ENCODE data around the gene DNAI2. TPM values are rescaled to one million over a fixed set of nuclear protein-coding genes. Genes with fewer than 3 reads are reported as not detected.

DNAI2 gene
- total and polyA plus RNA-seq, 8 donors, result 0.11 to 0.77 TPM; not detected in 6

DNA sequence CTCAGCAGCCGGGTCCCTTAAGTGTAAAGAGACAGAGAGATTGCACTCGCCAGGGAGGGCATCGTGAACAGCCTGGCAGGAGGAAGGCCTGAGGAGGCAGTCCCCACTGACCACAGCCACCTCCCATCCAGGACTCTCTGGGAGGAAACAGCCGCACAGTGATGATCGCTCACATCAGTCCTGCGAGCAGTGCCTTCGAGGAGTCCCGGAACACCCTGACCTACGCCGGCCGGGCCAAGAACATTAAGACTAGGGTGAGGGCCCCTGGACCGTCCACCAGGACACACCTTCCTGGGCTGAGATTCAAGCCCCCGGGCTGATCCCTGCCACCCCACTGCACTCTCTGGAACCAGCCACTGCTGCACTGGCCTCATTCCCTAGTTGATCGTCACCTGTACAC, 73.6 kb downstream of the DNAI2 start:
- intact Hi-C loops (cut with DNase I), result no loop called here
- FAIRE-seq, result no peak
- WGBS, 2 donors, result 66 to 77% methylated on average over 14 of the region's 14 CpGs
- TF ChIP-seq, protein P1, sequence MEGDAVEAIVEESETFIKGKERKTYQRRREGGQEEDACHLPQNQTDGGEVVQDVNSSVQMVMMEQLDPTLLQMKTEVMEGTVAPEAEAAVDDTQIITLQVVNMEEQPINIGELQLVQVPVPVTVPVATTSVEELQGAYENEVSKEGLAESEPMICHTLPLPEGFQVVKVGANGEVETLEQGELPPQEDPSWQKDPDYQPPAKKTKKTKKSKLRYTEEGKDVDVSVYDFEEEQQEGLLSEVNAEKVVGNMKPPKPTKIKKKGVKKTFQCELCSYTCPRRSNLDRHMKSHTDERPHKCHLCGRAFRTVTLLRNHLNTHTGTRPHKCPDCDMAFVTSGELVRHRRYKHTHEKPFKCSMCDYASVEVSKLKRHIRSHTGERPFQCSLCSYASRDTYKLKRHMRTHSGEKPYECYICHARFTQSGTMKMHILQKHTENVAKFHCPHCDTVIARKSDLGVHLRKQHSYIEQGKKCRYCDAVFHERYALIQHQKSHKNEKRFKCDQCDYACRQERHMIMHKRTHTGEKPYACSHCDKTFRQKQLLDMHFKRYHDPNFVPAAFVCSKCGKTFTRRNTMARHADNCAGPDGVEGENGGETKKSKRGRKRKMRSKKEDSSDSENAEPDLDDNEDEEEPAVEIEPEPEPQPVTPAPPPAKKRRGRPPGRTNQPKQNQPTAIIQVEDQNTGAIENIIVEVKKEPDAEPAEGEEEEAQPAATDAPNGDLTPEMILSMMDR (IDR thresholded peaks at IDR 0.05), result no peak
- H3K36me3 ChIP-seq, result no peaks in the 10 kb centered on the region
- ATAC-seq, result no peak
- peaks cover 0 to 12% (median 2%) of the 10 kb centered on the region in 4 donors for H3K27me3 ChIP-seq
- no peak overlapping the region for H3K4me3 ChIP-seq
- no peak for DNase-seq
- H3K9me3 ChIP-seq, result no peaks in the 10 kb centered on the region
- H3K4me1 ChIP-seq, result no peaks in the 10 kb centered on the region
- no peak overlapping the region for H3K27ac ChIP-seq

DNA sequence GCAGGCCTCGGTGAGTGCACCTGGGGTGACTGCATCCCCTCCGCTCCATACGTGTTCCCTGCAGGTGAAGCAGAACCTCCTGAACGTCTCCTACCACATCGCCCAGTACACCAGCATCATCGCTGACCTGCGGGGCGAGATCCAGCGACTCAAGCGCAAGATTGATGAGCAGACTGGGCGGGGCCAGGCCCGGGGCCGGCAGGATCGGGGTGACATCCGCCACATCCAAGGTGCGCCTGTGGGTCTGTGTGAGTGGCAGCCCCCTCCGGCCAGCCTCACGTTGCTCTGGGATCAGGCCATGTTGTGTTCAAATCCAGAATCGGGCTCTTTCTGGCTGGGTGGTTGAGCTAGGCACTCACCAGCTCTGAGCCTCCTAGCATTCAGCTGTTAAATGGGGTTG, 75.1 kb downstream of the DNAI2 start:
- TF ChIP-seq, protein P1 (IDR thresholded peaks at IDR 0.05), result no peak
- no peak for FAIRE-seq

DNA sequence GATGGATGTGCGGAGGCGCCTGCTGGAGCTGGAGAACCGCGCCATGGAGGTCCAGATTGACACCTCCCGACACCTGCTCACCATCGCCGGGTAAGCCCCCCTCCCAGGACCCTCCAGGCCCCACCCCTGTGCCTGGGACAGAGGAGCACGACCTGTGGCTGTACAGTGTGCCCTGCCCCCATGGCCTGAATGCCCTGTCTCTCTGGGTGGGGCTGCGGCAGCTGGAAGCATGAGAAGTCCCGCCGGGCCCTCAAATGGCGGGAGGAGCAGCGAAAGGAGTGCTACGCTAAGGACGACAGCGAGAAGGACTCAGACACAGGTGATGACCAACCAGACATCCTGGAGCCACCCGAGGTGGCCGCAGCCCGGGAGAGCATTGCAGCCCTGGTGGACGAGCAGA, 76.5 kb downstream of the DNAI2 start:
- no peak for FAIRE-seq
- intact Hi-C loops (cut with DNase I), result no loop called here
- WGBS, 2 donors, result 56 to 66% methylated on average over 20 of the region's 20 CpGs

More for the DNA sequence above, 75.1 kb downstream of the DNAI2 start:
- Histone ChIP-seq H3K4me3 (no peak overlapping the region), H3K4me1 (no peaks in the 10 kb centered on the region), H3K27ac (no peak overlapping the region), H3K36me3 (no peaks in the 10 kb centered on the region), H3K27me3 (peaks cover 0 to 13% (median 4%) of the 10 kb centered on the region in 4 donors), H3K9me3 (no peaks in the 10 kb centered on the region)
- intact Hi-C loops (cut with DNase I), result no loop called here
- ATAC-seq, result no peak
- DNase-seq, result no peak
- 44 to 50% methylated on average over 19 of the region's 19 CpGs for WGBS, 2 donors

DNA sequence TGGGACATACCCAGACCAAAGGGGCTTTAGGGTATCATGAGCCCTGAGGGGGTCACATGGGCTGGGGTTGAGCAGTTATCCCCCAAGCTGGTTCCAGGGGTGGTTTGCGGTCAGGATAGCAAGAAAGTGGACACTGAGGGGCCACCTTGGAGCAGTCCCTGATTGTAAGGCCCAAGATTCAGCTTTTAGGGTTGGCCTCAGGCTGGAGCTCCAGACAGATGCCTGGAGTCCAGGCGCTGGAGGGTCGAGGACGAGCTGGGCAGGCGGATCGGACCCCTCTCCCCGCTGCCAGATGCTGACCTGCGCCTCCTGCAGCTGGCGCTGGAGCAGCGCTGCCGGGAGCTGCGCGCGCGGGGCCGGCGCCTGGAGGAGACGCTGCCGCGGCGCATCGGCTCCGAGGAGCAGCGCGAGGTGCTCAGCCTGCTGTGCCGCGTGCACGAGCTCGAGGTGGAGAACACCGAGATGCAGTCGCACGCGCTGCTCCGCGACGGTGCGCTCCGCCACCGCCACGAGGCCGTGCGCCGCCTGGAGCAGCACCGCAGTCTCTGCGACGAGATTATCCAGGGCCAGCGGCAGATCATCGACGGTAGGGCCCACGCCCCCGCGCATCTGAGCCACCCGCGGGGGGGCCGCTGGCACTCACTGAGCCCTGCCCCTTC, 77.6 kb downstream of the DNAI2 start:
- no peak for DNase-seq
- FAIRE-seq, result no peak
- TF ChIP-seq, protein P1 (IDR thresholded peaks at IDR 0.05), result no peak
- intact Hi-C loops (cut with DNase I), result no loop called here
- Histone ChIP-seq H3K27ac (no peak overlapping the region), H3K4me3 (no peak overlapping the region), H3K4me1 (no peaks in the 10 kb centered on the region), H3K36me3 (no peaks in the 10 kb centered on the region), H3K27me3 (peaks cover 0 to 15% (median 7%) of the 10 kb centered on the region in 4 donors), H3K9me3 (no peaks in the 10 kb centered on the region)
- 7 to 8% methylated on average over 46 to 55 of the region's 55 CpGs for WGBS, 2 donors
- no peak for ATAC-seq

More for the DNA sequence above, 76.5 kb downstream of the DNAI2 start:
- no peak for DNase-seq
- H3K9me3 ChIP-seq, result no peaks in the 10 kb centered on the region
- H3K4me1 ChIP-seq, result no peaks in the 10 kb centered on the region
- no peak overlapping the region for H3K4me3 ChIP-seq
- H3K27ac ChIP-seq, result no peak overlapping the region
- ATAC-seq, result no peak
- TF ChIP-seq, protein P1 (IDR thresholded peaks at IDR 0.05), result no peak
- no peaks in the 10 kb centered on the region for H3K36me3 ChIP-seq
- peaks cover 0 to 15% (median 6%) of the 10 kb centered on the region in 4 donors for H3K27me3 ChIP-seq

DNA sequence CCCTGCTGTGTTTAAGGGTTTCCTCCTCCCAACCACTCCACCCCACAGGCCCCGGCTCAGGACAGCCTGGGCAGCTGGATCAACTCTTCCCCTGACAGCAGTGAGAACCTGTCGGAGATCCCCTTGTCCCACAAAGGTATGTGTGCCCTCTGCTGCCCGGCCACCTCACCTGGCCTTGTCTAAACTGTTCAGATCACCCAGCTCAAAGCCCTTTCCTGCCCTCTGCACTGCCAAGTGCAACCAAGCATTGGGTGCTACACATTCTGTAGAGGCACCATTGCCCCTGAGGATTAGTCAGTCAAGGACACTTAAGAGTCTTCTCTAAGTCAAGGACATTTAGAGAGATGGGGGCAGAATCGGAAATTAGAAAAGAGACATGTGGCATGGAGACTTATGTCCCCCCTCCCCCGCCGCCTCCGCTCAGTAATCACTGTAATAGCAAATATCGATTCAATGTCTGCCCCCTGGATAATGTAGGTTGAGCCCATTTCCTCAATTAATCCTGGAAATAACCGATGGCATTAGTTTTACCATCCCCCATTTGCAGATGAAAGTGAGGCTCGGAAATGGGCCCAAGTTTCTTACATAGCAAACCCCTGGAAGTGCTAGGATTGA, 79.5 kb downstream of the DNAI2 start:
- Histone ChIP-seq H3K27ac (no peak overlapping the region), H3K4me3 (no peak overlapping the region), H3K36me3 (no peaks in the 10 kb centered on the region), H3K4me1 (peaks cover 0 to 3% (median 0%) of the 10 kb centered on the region in 3 donors), H3K27me3 (peaks cover 0 to 25% (median 10%) of the 10 kb centered on the region in 4 donors), H3K9me3 (no peaks in the 10 kb centered on the region)
- TF ChIP-seq, protein P1 (IDR thresholded peaks at IDR 0.05), result no peak
- DNase-seq (no peak), ATAC-seq (no peak), FAIRE-seq (no peak)
- intact Hi-C loops (cut with DNase I), result no loop called here
- WGBS, 2 donors, result 59% methylated on average over 10 of the region's 10 CpGs
